Stimulated activated CD8-positive, alpha-beta memory T cell treated with anti-CD3 and anti-CD28 coated beads, Interleukin-12 subunit alpha, Interleukin-12 subunit beta, amount 100 ng/mL, for 4 hours (primary cell): ENCODE measurements around the gene NFIB.

Experiments
- DNase-seq: peaks from one replicate; pipeline ENCODE4 v3.0.0-alpha.2; 2020; ENCODE audit warnings: low read depth

The NFIB gene

DNA sequence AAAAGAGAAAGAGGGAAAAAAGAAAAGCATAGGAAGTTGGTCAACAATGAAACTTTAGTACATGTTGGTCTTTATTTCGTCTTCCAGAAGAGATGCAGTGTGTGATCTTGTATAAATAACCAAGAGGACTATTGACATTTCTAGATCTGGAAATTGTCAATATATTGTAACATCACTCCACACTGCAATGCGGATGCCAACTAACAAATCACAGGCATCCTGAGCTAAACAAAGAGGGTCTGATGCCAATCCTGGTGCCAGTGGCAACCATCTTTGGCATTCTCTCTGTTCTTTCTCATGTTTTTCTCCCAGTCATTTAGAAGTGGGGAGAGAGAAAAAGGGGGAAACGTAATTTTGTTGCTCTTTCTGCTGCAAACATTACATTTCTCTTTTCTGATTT lies 9.7 kb downstream of the NFIB start:
- DNase-seq, result no peak

DNA sequence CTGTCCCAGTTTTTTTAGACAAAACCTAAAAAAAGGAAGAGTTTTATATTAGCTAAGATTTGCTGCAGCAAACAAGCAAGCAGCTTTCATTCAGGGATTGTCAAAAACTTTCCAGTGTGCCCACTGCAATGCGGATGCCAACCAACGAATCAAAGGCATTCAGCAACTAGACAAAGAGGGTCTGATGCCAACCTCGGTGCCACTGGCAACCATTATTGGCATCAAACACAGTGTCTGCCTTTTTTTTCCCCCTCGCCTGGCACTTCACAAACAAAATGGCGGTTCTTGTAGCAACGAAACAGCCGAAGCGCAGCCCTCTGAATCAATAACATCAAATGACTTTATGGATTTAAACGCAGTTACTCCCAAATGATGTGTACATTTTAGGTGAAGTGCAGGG lies 10.4 kb downstream of the NFIB start:
- no peak for DNase-seq

DNA sequence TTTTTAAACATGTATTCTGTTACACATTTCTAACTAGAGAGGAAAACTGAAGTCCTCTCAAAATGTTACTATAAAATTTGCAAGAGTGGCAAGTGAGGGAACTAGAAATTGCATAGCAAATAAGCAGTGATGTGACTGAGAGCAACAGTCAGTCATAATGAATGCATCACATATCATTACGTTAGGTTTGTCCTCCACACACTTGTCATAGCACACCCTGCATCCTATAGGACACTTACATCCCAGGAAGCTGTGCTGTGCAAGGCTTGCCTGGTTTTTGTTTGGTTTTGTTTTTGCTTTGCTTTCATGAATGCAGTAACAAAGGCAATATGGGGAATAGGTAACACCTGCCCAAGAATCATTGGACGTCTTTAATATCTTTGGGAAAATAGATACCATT lies 10.8 kb downstream of the NFIB start:
- no peak for DNase-seq

DNA sequence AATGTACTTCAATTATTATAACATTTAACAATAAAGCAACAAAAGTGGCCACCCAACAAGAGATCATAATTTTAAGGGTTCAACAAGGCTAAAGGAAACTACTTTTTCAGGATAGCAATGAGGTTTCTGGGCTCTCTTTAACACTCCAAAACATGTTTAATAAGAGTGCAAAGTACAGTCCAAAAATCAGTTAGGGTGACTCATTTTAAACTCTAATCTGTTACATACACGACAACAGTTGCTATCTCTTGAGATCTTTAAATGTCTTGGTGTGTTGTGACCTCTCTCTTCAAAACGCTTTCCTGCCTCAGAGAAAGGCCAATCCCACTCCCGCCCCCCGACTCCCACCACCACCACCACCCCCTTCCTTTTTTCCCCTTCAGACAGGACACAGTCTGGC lies 11.5 kb downstream of the NFIB start:
- DNase-seq, result no peak

DNA sequence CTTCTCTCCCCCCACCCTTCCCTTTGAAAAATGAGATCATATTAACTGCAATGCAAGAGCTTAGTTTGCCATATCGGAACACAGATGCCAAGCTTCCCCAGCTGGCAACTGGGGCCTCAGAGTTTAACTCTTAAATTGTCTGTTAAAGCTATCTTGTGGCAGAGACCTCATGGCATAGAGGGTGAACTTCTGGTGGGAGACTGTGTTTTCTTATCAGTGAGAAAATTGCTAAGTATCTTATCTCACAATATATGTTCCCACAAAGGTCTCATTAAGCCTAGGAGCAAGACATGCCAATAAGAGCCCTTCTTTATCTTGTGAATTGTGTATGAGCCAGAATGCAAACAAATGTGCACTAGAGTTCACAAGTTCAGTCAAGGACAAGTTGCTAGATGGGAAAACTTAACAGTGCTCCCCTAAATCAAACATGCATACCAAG lies 12.3 kb downstream of the NFIB start:
- no peak for DNase-seq

DNA sequence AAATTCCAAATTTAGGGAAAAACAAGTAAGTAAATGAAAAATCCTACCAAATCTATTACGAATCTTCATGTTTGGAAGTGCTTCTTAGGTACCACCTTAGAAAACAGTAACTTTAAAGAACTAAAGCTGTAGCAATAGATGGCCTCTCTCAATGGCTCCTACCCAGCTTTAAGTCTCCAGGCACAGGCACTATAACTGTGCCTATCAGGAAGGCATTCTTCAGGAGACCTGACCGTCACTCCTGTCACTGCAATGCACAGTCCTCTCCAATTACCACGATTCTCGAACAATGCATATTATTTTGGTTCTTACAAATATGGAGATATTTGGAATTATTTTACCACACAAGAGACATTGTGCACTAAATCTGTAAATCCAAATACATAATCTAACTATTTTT lies 12.9 kb downstream of the NFIB start:
- no peak for DNase-seq

DNA sequence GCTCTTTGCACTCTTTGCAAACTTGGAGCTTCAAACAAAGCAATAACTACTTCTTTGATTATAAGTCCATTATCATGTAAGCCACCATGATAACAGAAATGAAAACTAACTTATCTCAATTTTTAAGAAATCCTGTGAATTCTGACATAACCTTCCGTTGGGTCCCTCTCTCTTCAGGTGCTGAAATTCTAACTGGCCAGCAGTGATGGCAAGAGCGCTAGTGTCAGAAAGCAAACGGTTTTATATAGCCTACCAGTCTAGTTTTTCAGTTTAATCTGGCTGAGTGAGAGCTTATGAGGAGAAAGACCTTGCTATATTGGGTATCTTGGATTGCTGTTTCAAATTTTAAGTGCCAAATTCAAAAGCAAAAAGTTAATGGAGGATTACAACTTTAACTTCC lies 13.4 kb downstream of the NFIB start:
- DNase-seq, result no peak

DNA sequence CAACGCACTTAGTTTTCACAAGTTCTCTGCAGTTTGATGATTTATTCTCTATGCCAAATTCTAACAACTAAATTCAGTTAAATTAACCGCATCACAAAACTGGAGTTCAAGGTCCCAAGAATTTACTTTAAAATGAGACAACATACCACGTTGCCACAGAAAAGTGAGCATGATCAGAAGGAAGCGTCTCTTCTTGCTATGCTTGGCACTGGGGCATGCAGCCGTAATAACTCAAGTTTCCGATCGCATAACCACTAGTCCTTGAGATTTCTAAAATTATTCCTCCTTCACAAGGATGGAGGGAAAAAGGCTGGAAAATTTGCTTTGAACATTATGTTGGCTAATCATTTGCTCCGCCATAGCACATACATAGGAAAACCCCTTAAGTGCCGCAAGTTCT lies 13.9 kb downstream of the NFIB start:
- no peak for DNase-seq

DNA sequence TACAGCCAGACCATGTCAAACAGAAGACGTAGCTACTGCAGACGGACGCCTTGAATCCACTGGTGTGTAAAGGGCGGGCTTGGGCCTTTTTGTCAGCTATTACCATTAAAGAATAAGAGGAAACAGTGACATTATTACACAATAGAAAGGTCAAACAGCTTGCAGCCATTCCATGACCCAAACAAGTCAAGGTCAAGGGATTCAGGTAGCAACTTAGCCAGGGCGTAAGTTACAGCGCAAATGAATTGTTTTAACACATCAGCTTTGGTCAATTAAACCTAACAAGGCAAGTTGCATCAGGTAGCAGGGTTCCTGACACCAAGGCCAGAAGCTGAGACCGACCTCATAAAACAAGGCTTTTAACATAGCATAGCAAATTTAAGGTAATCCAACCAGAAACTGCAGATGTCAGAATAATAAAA lies 15.3 kb downstream of the NFIB start:
- no peak for DNase-seq

DNA sequence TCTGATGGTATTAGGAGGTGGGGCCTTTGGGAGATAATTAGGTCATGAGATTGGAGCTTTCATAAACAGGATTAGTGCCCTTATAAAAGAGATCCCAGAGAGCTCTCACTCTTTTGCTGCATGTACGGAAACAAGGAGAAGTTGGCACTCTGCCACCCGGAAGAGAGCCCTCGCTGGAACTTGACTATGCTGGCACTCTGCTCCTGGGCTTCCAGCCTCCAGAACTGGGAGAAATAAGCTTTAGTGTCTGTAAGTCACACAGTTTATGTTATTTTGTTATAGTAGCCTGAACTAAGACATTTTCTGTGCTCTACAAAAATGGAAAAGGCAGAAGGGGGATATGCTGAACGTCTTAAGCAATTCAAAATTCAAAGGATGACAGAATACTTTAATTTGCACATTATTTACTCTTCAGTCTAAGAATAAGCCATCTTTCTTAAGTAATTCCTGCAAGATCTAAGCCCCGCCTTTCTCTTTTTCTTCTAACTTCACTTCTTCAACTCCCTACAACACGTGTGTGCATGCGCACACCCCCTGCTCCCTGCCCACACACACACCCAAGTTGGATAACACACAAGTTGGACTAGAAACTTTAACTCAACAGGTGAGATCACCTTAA lies 17.3 kb downstream of the NFIB start:
- no peak for DNase-seq

DNA sequence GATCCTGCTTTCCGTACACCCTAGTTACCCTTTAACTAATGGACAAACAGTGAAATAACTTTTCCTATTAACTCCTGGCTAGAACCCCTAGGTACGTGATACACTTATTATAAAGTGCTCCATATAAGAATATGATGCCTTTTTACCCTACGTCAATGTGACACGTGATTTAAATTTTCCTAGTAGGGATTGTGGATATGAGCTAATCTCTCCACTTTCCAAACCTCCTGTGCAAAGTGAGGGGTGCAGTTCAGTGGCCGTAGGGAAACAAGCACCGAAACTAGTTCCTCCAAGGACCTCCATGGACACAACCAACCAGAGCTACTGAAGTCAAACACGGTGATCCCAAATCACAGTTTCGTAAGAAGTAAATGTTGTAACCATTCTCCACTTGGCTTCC lies 19.3 kb downstream of the NFIB start:
- DNase-seq, result no peak

DNA sequence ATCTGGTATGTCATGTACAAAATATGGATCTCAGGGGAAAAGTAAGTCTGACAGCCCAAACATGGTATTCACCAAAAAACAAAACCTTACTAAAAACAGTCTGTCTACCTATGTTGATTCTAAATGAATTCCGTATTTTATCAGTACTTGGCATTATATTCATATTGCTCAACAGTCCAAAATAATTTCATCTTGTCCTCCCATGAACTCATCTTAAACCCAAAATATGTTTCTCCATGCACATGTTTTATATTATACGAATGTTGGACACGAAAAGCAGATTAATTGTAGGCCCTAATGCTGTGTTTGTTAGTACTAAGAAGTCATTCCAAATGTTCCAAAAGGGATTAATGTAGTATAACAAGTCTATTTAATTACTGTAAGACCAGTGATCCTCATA lies 20.1 kb downstream of the NFIB start:
- DNase-seq, result no peak

DNA sequence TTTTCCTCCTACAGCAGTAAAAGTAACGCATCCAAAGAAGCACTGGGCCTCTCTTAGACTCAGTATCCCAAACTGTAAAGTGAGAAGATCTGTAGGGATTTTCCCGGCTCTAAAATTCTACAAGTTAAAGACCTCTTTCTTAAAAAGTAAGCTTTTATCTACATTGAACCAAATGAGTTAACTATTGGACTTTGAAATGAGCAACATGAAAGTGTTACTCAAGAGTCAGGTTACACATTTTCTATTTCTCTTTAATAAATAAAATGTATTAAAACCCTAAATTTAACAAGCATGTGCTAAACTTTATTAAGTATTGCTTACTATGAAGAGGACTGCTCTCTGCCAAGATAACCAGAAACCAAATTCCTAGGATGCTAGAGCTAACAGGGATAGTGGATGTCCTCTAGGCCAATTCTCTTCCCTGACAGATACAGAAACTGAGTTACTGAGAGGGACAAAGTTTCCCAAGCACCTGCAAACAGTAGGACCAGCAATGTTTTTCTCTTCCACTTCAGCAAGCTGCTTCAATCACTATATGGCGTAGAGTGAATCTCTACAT lies 21.7 kb downstream of the NFIB start:
- no peak for DNase-seq

DNA sequence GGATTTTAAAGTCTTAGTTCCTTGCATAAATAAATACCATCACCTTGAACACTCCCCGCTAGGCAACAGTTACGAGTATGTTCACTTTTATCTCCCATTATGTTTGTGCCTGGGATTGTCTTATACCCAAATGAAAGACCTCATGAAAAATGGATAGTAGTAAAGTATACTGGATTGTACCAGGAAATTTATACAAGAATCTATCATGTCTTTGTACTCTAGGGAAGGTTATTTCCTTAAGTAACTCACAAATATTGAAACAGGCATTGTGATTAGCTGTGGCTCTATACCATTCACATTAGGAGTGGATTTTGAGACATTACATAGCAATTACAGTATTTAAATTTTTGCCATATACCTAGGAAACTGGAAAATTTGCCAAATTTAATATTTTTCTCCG lies 24.0 kb downstream of the NFIB start:
- DNase-seq, result no peak

DNA sequence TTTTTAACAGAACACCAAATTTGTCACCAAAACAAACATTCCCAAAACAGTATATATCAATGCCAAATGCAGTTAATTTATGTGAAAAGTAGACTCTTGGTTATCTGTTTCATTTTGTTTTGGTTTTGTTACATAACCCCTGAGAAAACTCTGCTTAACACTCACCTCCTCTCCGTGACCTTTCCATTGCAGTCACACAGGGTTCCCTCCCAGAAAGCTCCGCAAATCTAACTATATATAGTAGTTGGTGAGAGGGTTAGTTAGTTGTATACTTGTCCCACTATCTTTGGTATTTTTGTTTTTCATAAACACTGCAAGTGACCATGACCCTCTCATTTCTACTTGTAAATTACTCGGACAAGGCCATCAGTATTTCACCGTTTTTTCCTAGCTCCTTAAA lies 25.5 kb downstream of the NFIB start:
- DNase-seq, result no peak

DNA sequence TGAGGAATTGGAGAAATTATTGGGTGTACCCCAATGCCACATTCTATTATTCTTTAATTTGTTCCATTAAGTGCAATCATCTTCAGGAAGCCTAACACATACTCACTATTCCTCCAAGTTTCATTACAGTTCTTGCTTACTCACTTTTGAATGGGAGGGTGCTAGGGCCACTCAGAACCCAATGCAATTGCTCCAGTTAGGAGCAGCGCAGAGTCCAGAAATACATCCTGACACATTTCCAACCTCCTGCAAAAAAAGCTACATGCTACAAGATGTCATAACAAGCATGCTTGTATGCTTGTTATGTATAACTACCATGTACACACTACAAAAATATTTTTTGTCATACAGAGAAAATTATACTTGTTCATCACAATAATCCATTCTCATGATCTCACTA lies 27.8 kb downstream of the NFIB start:
- no peak for DNase-seq

DNA sequence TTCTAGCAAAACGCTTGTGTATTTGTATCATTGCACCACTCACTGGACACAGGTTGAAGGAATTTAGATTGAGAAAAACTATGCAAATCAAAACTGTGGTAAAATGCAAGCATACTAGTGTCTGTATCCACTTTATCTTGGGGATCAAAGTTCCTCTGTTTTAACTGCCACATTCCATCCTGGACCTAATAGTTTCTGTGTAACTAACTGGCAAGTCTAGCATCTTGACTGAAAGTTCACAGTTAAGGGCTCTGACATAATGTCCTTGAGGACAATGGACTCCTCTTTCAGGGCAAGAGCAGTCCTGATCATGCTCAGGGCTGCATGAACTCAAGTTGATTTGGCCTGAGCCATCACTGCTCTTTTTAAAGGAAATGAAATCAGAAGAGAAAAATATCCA lies 30.7 kb downstream of the NFIB start:
- DNase-seq, result no peak

DNA sequence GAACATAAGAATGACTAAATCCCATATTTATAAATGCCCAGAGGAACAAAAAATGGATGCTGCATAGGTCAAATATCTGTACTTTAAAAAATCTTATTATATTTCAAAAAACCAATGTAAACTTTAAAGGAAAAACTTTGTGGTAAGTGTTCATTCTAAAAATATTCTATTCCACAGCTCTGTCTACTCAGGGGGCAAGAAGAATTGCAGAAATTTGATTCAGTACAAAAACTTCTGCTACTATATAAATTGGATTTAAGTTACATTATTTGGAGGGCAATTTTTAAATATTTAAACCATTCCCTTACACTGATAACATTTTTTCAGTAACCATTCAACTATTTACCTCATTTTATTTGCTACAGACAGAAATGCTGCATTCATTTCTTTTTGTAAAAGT lies 32.1 kb downstream of the NFIB start:
- DNase-seq, result no peak

DNA sequence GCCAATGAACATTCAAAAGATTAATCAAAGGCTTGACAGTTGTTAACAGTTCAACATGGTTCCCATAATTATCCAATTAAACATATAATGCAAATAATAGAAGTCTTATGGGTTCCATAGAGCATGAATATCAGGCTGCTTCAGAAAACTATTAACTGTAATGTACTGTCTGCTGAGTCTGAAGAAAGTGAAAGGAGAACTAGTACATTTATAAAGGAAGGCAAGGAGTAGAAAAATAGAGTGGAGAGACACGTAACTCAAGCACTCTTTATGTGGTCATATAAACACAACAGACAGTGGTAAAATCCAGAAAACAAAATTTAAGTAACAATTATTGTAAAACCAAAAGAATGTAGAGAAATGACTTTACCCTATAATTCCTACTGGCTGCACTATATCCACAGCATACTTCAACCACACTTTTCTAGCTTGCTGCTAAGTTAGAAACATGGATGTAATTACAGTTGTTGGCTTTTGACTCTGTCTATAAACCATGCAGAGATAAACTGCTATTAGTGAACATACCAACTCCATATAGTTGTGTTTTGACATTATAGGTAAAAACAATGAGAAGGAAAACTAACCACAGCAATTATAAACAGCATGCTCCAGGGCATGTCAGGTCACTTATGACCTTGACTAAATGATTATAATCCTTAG lies 32.7 kb downstream of the NFIB start:
- no peak for DNase-seq

DNA sequence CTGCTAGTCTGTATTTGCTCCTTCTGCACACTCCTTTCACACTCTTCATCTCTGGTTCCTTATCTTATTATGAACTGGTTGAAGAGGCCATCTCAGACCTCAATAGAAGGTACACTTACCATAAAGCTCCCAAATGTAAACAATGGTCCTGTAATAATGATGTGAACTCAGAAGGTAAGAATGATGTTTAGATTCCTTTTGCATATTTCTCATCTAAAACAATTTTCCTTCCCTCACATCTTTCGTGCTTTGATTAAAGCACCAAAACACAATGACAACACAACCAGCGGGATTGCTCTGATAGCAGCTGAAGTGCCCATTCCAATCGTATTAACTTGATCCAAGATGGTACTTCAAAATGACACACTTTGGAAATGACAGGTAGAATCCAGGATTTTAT lies 34.3 kb downstream of the NFIB start:
- DNase-seq, result no peak

DNA sequence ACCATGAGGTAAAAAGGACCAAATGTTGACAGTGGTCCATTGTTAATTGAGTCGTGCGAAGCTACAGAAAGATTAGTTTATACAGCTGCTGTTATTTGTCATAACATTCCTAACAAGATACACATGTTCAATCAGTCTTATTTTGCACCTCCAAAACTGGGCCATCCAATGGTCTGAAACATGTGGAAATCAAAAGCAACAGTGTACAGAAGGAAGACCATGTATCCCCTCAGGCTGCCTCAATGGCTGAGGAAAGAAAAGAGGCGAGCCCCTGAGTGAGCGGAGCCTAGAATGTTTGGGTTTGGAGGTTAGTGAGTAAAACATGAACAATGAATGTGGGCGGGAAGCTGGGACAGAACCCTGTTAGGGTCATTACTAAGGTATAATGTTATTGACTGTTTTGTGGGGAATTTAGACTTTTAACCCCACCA lies 35.6 kb downstream of the NFIB start:
- DNase-seq, result no peak

DNA sequence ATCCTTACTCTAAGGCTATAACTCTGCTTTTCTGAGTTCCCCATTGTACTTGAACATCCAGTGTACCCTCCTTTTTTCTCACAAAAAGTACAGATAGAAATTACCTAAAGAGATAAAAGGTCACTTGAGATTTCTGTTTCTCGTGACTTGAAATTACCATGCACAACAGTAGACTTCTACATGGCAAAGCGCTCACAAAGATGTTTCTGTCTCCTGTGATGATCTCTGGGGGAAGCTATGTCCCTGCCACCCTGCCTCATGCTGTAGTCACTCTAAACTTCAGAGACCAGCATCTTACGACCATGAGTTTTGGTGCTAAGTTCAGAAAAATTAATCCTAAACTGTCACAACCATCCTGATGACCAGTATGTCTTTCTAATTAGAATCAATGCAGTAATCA lies 36.2 kb downstream of the NFIB start:
- no peak for DNase-seq

DNA sequence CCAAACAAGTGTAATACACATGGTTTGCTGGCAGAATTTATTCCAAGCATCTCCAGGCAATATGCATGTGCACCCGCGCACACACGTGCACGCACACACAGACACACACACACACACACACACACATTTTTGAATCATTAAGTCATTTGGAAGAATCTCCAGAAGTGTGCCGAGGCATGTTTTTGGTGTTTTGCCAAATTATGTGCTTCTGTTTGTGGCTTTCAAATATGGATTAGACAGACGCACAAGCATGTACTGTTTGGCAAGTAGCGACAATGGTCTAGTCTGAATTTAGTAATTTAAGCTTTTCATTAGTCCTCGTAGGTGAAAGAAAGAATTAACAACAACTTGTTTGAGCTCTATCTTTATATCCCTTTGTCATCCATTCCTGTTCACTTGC lies 36.7 kb downstream of the NFIB start:
- DNase-seq, result no peak

DNA sequence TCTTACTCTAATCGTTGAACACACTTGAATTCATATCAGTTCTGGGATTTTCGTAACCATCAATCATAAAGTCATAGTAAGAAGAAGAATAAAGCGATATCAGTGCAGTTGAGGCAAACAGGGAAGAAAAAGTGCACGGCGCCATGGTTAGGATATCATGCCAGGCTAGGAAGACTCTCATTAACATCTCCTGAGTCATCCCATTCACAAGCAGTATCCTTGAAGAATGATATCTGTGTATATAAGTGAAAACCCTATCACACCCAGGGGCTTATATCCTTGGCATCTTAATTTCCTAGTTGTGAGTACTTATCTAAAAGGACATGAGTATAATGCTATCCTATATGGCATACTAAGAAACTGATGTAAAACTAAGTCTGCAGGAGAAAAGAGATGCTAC lies 38.6 kb downstream of the NFIB start:
- DNase-seq, result no peak
